Vagina (tissue), 2 donors: ENCODE results near the gene TEKT1. TPM values are rescaled to one million over a fixed set of nuclear protein-coding genes. Genes with fewer than 3 reads are reported as not detected.
A peak's percentile ranks its signal among the peaks of the same experiment; 100 is the strongest.

Source experiments
- DNase-seq, 2 donors: peaks; one replicate each; pipeline ENCODE4 v3.0.0-alpha.2; 2017; ENCODE audit errors: extremely low spot score in 2 of 2
- H3K27ac ChIP-seq: fragments of 200-600 bp; sonication (generic); one replicate; pipeline ENCODE4 v1.5.1; 2019
- H3K27me3 ChIP-seq: fragments of 200-600 bp; sonication (generic); one replicate; pipeline ENCODE4 v1.5.1; 2019
- H3K36me3 ChIP-seq, 2 donors: fragments of 200-600 bp; sonication (generic); one replicate each; pipeline ENCODE4 v1.5.1; 2017 to 2019
- H3K4me1 ChIP-seq: fragments of 200-600 bp; sonication (generic); one replicate; pipeline ENCODE4 v1.5.1; 2019
- H3K4me3 ChIP-seq, 2 donors: fragments of 200-600 bp; sonication (generic); 1 replicate in 1 of 2; 2 replicates in 1 of 2; pipeline ENCODE4 v1.5.1; 2016 to 2019
- H3K9me3 ChIP-seq: fragments of 200-600 bp; sonication (generic); one replicate; pipeline ENCODE4 v1.5.1; 2019
- POLR2A ChIP-seq, 2 donors: fragments of 450-650 bp; IDR thresholded peaks; one replicate each; pipeline ENCODE4 v1.6.1; 2017; ENCODE audit warnings: antibody characterized with exemption in 2 of 2, mild to moderate bottlenecking in 2 of 2, moderate library complexity in 2 of 2
- POLR2AphosphoS5 ChIP-seq, 2 donors: sonication (generic); formaldehyde crosslinking; IDR thresholded peaks; one replicate each; pipeline ENCODE4 v1.9.0; 2017; ENCODE audit warnings: antibody characterized with exemption in 2 of 2, mild to moderate bottlenecking in 2 of 2, low read depth in 1 of 2; ENCODE audit not compliant: insufficient read depth in 1 of 2
- intact Hi-C: fragments of 100-400 bp; cut with DNase I; formaldehyde crosslinking; loops from one replicate; pipeline ENCODE4 v1.15.1; 2023
- total RNA-seq: library from RNA; depleted of rRNA; stranded (reverse); fragments of >200 nt; gene quantifications from one replicate; pipeline ENCODE4 v1.2.3, GENCODE V29; 2016
- TF ChIP-seq, protein P1 (sequence below), 3 experiments: fragments of 450-650 bp in 2 of 3; fragments of 200-600 bp in 1 of 3; sonication (generic) in 1 of 3; IDR thresholded peaks; one replicate each; pipeline ENCODE4 v1.5.1; 2017 to 2019; ENCODE audit warnings: antibody characterized with exemption in 3 of 3, mild to moderate bottlenecking in 2 of 3, moderate library complexity in 2 of 3

The TEKT1 gene
- total RNA-seq, 1 donor from 2014 or later, result not detected

DNA sequence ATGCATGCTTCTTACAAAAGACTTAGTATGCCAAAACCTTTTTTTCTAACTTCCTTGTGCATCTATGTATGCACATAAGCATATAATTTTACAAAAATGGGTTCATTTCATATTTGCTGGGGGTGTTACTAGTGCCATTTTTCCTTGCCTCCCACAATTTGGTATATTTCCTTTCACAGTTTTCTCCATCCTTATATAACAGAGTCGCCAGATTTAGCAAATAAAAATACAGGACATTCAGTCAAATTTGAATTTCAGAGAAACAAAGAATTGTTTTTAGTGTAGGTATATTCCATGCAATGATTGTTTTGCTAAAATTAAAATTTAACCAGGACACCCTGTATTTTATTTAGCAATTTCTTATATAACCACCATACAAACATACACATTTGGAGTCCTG lies 59.5 kb downstream of the TEKT1 start:
- intact Hi-C loops, result no loop called here
- Histone ChIP-seq H3K27ac (no peak overlapping the region), H3K36me3 (peaks cover 8 to 73% of the 10 kb centered on the region in 2 donors), H3K4me1 (peaks cover 12% of the 10 kb centered on the region), H3K4me3 (no peak overlapping the region), H3K27me3 (no peaks in the 10 kb centered on the region), H3K9me3 (peaks cover 10% of the 10 kb centered on the region)
- TF ChIP-seq POLR2AphosphoS5 (IDR thresholded peaks at IDR 0.05; ENCODE audit: insufficient read depth in 1 of 2, low read depth in 1 of 2) (no peak), POLR2A (IDR thresholded peaks at IDR 0.05) (no peak)
- TF ChIP-seq, protein P1, sequence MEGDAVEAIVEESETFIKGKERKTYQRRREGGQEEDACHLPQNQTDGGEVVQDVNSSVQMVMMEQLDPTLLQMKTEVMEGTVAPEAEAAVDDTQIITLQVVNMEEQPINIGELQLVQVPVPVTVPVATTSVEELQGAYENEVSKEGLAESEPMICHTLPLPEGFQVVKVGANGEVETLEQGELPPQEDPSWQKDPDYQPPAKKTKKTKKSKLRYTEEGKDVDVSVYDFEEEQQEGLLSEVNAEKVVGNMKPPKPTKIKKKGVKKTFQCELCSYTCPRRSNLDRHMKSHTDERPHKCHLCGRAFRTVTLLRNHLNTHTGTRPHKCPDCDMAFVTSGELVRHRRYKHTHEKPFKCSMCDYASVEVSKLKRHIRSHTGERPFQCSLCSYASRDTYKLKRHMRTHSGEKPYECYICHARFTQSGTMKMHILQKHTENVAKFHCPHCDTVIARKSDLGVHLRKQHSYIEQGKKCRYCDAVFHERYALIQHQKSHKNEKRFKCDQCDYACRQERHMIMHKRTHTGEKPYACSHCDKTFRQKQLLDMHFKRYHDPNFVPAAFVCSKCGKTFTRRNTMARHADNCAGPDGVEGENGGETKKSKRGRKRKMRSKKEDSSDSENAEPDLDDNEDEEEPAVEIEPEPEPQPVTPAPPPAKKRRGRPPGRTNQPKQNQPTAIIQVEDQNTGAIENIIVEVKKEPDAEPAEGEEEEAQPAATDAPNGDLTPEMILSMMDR (IDR thresholded peaks at IDR 0.05), result no peak
- DNase-seq, result no peak

DNA sequence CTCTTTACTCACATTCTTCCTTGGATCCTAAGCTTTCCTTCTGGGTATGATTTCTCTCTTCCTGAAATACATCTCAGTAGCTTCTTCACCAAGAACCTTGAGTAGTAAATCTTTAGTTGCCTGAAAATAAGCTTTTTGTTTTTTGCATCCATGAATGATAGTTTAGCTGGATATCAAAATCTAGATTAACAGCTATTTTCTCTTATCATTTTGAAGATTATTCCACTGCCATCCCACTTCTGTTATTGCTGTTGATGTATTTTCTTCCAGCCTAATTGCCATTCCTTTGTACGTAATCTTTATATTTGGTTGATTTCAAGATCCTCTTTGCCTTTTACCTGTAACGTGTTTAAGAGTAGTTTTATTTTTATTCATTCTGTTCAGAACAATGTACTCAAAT lies 63.1 kb downstream of the TEKT1 start:
- H3K4me1 ChIP-seq, result no peaks in the 10 kb centered on the region
- no peak overlapping the region for H3K4me3 ChIP-seq
- intact Hi-C loops, result no loop called here
- no peak overlapping the region for H3K27ac ChIP-seq
- H3K36me3 ChIP-seq, result peaks cover 8 to 89% of the 10 kb centered on the region in 2 donors
- no peak for DNase-seq
- H3K9me3 ChIP-seq, result peaks cover 9% of the 10 kb centered on the region
- TF ChIP-seq POLR2A (IDR thresholded peaks at IDR 0.05) (no peak), POLR2AphosphoS5 (IDR thresholded peaks at IDR 0.05; ENCODE audit: insufficient read depth in 1 of 2, low read depth in 1 of 2) (no peak)
- TF ChIP-seq, protein P1 (IDR thresholded peaks at IDR 0.05), result no peak
- H3K27me3 ChIP-seq, result no peaks in the 10 kb centered on the region

DNA sequence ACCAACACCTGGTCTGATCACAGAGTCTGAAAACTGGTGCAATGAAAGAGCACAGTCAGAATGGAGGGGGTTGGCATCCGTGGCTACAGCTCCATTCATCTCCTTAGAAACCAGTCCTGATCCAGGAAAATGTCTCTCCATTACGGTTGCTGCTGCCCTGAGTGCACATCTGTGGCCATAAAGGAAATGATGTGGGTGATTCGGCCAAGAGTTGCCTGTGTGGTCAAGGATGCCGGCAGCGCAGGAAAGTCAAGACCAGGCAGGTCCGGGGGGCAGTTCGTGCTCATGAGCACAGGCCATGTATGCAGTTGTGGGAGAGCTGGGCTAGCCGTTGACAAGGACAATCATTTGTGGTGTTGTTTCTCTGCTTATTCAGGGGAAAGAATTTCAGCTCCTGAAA lies 69.8 kb downstream of the TEKT1 start:
- Histone ChIP-seq H3K36me3 (peaks cover 0 to 57% of the 10 kb centered on the region in 2 donors), H3K27me3 (no peaks in the 10 kb centered on the region), H3K27ac (no peak overlapping the region), H3K9me3 (no peaks in the 10 kb centered on the region), H3K4me3 (no peak overlapping the region), H3K4me1 (peaks cover 13% of the 10 kb centered on the region)
- TF ChIP-seq, protein P1 (IDR thresholded peaks at IDR 0.05), result no peak
- no peak for TF ChIP-seq POLR2A (IDR thresholded peaks at IDR 0.05)
- no peak for TF ChIP-seq POLR2AphosphoS5 (IDR thresholded peaks at IDR 0.05; ENCODE audit: insufficient read depth in 1 of 2, low read depth in 1 of 2)
- DNase-seq, result no peak
- intact Hi-C loops, result no loop called here

DNA sequence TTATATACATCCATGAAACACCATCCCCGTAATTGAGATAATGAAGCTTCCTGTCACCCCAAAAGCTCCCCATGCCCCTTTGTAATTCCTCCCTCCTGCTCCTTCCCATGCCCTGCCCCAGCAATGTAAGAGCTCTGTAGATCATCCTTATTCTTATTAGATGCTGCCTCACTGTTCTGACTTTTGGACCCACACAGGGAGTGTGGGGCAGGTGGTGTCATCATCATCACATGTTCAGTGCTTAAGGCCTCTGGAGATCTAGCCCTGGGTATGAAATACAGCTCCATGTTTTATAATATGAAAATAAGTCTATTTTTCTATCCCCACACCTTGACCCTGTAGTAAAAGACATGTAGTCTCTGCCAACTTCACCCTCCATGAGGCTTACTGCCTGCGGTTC lies 73.8 kb downstream of the TEKT1 start:
- peaks cover 0 to 29% of the 10 kb centered on the region in 2 donors for H3K36me3 ChIP-seq
- H3K4me3 ChIP-seq, result no peak overlapping the region
- DNase-seq, result no peak
- TF ChIP-seq, protein P1 (IDR thresholded peaks at IDR 0.05), result no peak
- TF ChIP-seq POLR2AphosphoS5 (IDR thresholded peaks at IDR 0.05; ENCODE audit: insufficient read depth in 1 of 2, low read depth in 1 of 2) (no peak), POLR2A (IDR thresholded peaks at IDR 0.05) (no peak)
- H3K4me1 ChIP-seq, result peaks cover 41% of the 10 kb centered on the region
- no peak overlapping the region for H3K27ac ChIP-seq
- H3K27me3 ChIP-seq, result no peaks in the 10 kb centered on the region
- H3K9me3 ChIP-seq, result no peaks in the 10 kb centered on the region
- intact Hi-C loops, result no loop called here

DNA sequence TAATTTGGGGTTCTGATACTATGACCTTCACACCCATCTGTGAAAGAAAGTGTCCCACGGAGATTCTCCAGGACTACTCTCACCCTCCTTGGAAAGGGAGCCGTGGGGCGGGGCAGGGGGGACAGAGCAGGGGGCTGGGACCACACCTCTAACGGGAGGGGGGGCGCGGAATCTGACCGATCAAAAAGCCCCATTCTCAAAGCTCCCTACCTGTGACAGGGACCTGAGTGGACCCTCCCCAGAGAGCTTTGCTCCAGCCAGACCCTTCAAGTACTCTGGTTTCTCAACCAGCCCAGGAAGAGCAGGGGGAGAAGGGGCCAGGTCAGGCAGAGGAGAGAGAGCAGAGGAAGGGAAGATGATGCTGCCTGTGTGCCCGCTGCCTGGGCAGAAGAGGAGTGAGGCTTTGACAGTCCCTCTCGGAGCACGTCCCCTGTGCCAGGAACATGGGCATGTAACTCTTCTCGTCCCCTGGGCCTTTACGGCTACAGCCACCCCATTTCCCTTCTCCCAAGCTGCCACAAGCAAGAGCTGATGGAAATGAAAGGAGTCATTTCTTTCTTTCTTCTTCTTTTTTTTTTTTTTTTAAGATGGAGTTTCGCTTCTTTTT lies 75.0 kb downstream of the TEKT1 start:
- no peak for DNase-seq
- Histone ChIP-seq H3K4me3 (peak overlapping the region; percentile 46 to 69), H3K9me3 (no peaks in the 10 kb centered on the region), H3K36me3 (peaks cover 0 to 21% of the 10 kb centered on the region in 2 donors), H3K27ac (peak overlapping the region; percentile 90), H3K27me3 (no peaks in the 10 kb centered on the region), H3K4me1 (peaks cover 53% of the 10 kb centered on the region)
- TF ChIP-seq POLR2A (IDR thresholded peaks at IDR 0.05) (no peak), POLR2AphosphoS5 (IDR thresholded peaks at IDR 0.05; ENCODE audit: insufficient read depth in 1 of 2, low read depth in 1 of 2) (no peak)
- TF ChIP-seq, protein P1 (IDR thresholded peaks at IDR 0.05), result no peak
- intact Hi-C loops, result no loop called here
